Measurements from ENCODE around the gene SEPTIN8.

GRCh38 chr5:132714456-132715307 is 62.4 kb downstream of the SEPTIN8 start:
- no peak for TF ChIP-seq EZH2phosphoT487 (IDR thresholded peaks at IDR 0.05; ENCODE audit: insufficient read depth, low read depth)
- no peak for TF ChIP-seq EZH2 (IDR thresholded peaks at IDR 0.05; ENCODE audit: insufficient read depth, poor library complexity, severe bottlenecking)

Data from GM23248 (cell line).